ENCODE data around the gene EPHA7.

EPHA7 gene

DNA sequence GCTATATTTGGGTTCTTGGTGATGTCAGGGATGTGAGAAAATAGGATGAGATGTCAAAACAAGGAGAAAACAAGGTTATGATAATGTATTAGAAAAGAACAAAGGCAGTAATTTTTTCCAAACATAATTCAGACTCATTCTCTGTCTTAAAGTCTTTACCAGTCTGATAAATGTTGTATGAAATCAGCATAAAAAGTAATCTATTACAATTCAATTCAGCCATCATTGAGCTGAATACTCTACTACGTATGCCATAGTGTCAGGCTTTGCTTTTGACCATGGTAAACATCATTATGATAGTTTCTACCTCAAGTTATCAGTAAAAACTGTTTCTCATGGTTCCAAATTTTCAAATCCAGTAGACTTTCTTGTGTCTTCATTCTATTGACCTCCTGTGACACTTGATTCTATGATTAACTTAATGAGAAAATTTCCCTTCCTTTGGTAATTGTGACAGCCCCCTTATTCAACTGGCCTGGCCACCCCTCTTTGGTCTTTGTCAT is 75.0 kb downstream of the EPHA7 start:
- H3K9me3 ChIP-seq (ENCODE audit: control insufficient read depth, insufficient read depth, low read depth, low read length), result no peaks in the 10 kb centered on the region
- no peak for TF ChIP-seq ZNF133 (tag by site-specific recombination; IDR thresholded peaks at IDR 0.05)
- TF ChIP-seq ZNF544 (tag by site-specific recombination; IDR thresholded peaks at IDR 0.05), result no peak
- no peak for TF ChIP-seq ZNF510 (tag by site-specific recombination; IDR thresholded peaks at IDR 0.05; ENCODE audit: insufficient replicate concordance)
- no peak for TF ChIP-seq ZNF221 (tag by site-specific recombination; IDR thresholded peaks at IDR 0.05; ENCODE audit: borderline replicate concordance)
- peak; percentile 93 for TF ChIP-seq PRDM4 (tag by site-specific recombination; IDR thresholded peaks at IDR 0.05)
- no peak for TF ChIP-seq ZNF639 (tag by site-specific recombination; IDR thresholded peaks at IDR 0.05)
- no peak for TF ChIP-seq ZNF561 (tag by site-specific recombination; IDR thresholded peaks at IDR 0.05; ENCODE audit: borderline replicate concordance)
- CTCF ChIA-PET, result interaction anchor here (0.8 to 1.4 kb wide), 2 partner anchors 80 to 219 kb away, joined by 3 read pairs; no protein-coding TSS in a partner anchor

DNA sequence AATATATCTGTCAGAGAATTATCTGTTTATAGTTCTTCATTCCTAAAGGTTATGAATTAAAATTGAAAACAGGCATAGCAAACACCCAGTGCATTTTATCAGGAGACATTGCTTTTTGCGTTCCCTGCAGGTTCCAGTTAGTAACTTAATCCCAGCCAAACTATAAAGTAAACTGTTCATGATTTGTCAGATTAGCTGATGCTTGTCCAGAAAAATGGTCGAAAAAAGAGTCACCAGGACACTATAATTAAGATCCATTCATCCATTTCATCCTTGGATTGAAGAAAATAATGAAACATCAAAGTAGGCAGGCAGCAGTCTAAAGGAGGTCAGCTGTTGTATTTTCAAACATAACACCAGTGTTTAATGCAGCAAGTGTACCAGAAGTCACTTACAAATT is 75.9 kb downstream of the EPHA7 start:
- Histone ChIP-seq H3K4me1 (ENCODE audit: control insufficient read depth, insufficient read depth, low read length) (peaks cover 25% of the 10 kb centered on the region), H3K27ac (ENCODE audit: extremely low read depth, low read depth, low read length) (no peak overlapping the region), H3K9me3 (ENCODE audit: control insufficient read depth, insufficient read depth, low read depth, low read length) (no peaks in the 10 kb centered on the region), H3K36me3 (ENCODE audit: control insufficient read depth in 2 of 2, insufficient read depth in 1 of 2, low read length in 2 of 2) (no peaks in the 10 kb centered on the region), H3K4me3 (ENCODE audit: low read depth, low read length) (no peak overlapping the region)
- CTCF ChIA-PET, result interaction anchor here (0.9 to 1.4 kb wide), 2 partner anchors 80 to 81 kb away, joined by 3 read pairs; no protein-coding TSS in a partner anchor
- POLR2A ChIA-PET, result interaction anchor here (1.9 kb wide), 1 partner anchor 76 kb away, joined by 9 read pairs; the partner anchor contains the start of gene EPHA7
- 0 out of 2 replicates have a peak, but pooled peaks have one; percentile 21 for TF ChIP-seq IKZF3 (tag by site-specific recombination; IDR thresholded peaks at IDR 0.05)
- no peak for TF ChIP-seq ZNF558 (tag by site-specific recombination; IDR thresholded peaks at IDR 0.05)
- peak; percentile 58; the same call in 1 of the 2 replicates for TF ChIP-seq OSR2 (tag by site-specific recombination; IDR thresholded peaks at IDR 0.05)
- TF ChIP-seq FEZF1 (tag by site-specific recombination; IDR thresholded peaks at IDR 0.05), result peak; percentile 35
- 0 out of 2 replicates have a peak, but pooled peaks have one; percentile 41 for TF ChIP-seq ZSCAN30 (tag by site-specific recombination; IDR thresholded peaks at IDR 0.05)
- peak; percentile 66 for TF ChIP-seq SP7 (tag by site-specific recombination; IDR thresholded peaks at IDR 0.05)
- no peak for TF ChIP-seq ZNF280C (tag by site-specific recombination; IDR thresholded peaks at IDR 0.05)
- TF ChIP-seq ZBTB44 (tag by site-specific recombination; IDR thresholded peaks at IDR 0.05), result peak; percentile 63
- TF ChIP-seq ZNF239 (tag by site-specific recombination; IDR thresholded peaks at IDR 0.05), result no peak
- no peak for TF ChIP-seq ZNF302 (tag by site-specific recombination; IDR thresholded peaks at IDR 0.05; ENCODE audit: low read depth)
- TF ChIP-seq ZNF23 (tag by site-specific recombination; IDR thresholded peaks at IDR 0.05; ENCODE audit: borderline replicate concordance), result no peak
- peak; percentile 78 for TF ChIP-seq PRDM6 (tag by site-specific recombination; IDR thresholded peaks at IDR 0.05)

More for the DNA sequence above, 75.0 kb downstream of the EPHA7 start:
- Histone ChIP-seq H3K4me1 (ENCODE audit: control insufficient read depth, insufficient read depth, low read length) (peaks cover 28% of the 10 kb centered on the region), H3K36me3 (ENCODE audit: control insufficient read depth in 2 of 2, insufficient read depth in 1 of 2, low read length in 2 of 2) (no peaks in the 10 kb centered on the region), H3K27ac (ENCODE audit: extremely low read depth, low read depth, low read length) (no peak overlapping the region), H3K4me3 (ENCODE audit: low read depth, low read length) (no peak overlapping the region)
- POLR2A ChIA-PET, result interaction anchor here (1.9 kb wide), 1 partner anchor 75 kb away, joined by 9 read pairs; the partner anchor contains the start of gene EPHA7
